Endothelial cell of umbilical vein (primary cell): Measurements from ENCODE around the gene SFMBT1. TPM values are rescaled to one million over a fixed set of nuclear protein-coding genes. Genes with fewer than 3 reads are reported as not detected.
A peak's percentile ranks its signal among the peaks of the same experiment; 100 is the strongest.

Experiments
- BruUV-seq: library from RNA; stranded (reverse); fragments of 400-500 nt; replicated peaks from 2 replicates; lab custom pipeline; 2021; lab: Mats Ljungman, UMichigan
- CTCF ChIA-PET: fragments of 300-600, 350-600 bp; sonication (Branson Sonifier 250); formaldehyde crosslinking; loops from one replicate; lab custom pipeline; 2021; ENCODE audit warnings: antibody characterized with exemption, inconsistent platforms; lab: Charles Lee
- POLR2A ChIA-PET: fragments of 300-600, 350-600 bp; sonication (Branson Sonifier 250); formaldehyde crosslinking; loops from one replicate; lab custom pipeline; 2021; ENCODE audit warnings: antibody characterized with exemption, inconsistent platforms; lab: Charles Lee
- DNase-seq: peaks from one replicate; pipeline ENCODE4 v3.0.0-alpha.2; 2011; ENCODE audit warnings: low read depth, low spot score
- FAIRE-seq: peaks from 2 replicates; lab custom pipeline; 2011; peaks lifted over from hg19 to GRCh38; lab: Jason Lieb, UNC
- H2AFZ ChIP-seq: 2 replicates; pipeline ENCODE4 v1.6.0; 2012; ENCODE audit warnings: low read depth, low read length, control low read depth, inconsistent platforms
- H3K27ac ChIP-seq: 2 replicates; pipeline ENCODE4 v1.5.1; 2011; ENCODE audit warnings: low read depth, mild to moderate bottlenecking, control low read depth, low read length, moderate library complexity; ENCODE audit not compliant: insufficient read depth
- H3K27me3 ChIP-seq, 2 experiments: 2 replicates each; pipeline versions ENCODE4 v1.6.0 to v1.6.1; 2011; ENCODE audit warnings: low read length in 2 of 2, mixed read lengths in 1 of 2; ENCODE audit not compliant: control insufficient read depth in 2 of 2, insufficient read depth in 2 of 2
- H3K36me3 ChIP-seq, 2 experiments: 2 replicates in 1 of 2; 3 replicates in 1 of 2; pipeline ENCODE4 v1.5.1; 2011; ENCODE audit warnings: low read length in 2 of 2, mild to moderate bottlenecking in 1 of 2, moderate library complexity in 1 of 2; ENCODE audit not compliant: control insufficient read depth in 2 of 2, insufficient read depth in 2 of 2; ENCODE audit errors: extremely low read depth in 1 of 2
- H3K4me1 ChIP-seq: 3 replicates; pipeline ENCODE4 v1.5.1; 2011; ENCODE audit warnings: mild to moderate bottlenecking, low read length; ENCODE audit not compliant: control insufficient read depth, insufficient read depth; ENCODE audit errors: extremely low read depth
- H3K4me2 ChIP-seq: 2 replicates; pipeline ENCODE4 v1.6.1; 2011; ENCODE audit warnings: low read length, control low read depth, mixed read lengths; ENCODE audit not compliant: insufficient read depth
- H3K4me3 ChIP-seq, 3 experiments: fragments of 200-600 bp in 1 of 3; sonication (generic), shearing (Covaris generic) in 1 of 3; replicated peaks in 1 of 3; 2 replicates each; pipeline ENCODE4 v1.5.1; 2011 to 2016; ENCODE audit warnings: control low read depth in 3 of 3, low read length in 3 of 3, mild to moderate bottlenecking in 2 of 3, inconsistent platforms in 1 of 3, low read depth in 1 of 3, moderate library complexity in 1 of 3; ENCODE audit not compliant: insufficient read depth in 1 of 3
- H3K79me2 ChIP-seq: 2 replicates; pipeline ENCODE4 v1.6.0; 2012; ENCODE audit warnings: low read length, inconsistent platforms; ENCODE audit not compliant: control insufficient read depth, insufficient read depth
- H3K9ac ChIP-seq: replicated peaks from 2 replicates; pipeline ENCODE3; 2011; ENCODE audit warnings: low read length, control low read depth; ENCODE audit not compliant: insufficient read depth; ENCODE audit errors: extremely low read depth
- H3K9me1 ChIP-seq: replicated peaks from 3 replicates; pipeline ENCODE4 v1.6.0; 2011; ENCODE audit warnings: mild to moderate bottlenecking, low read length; ENCODE audit not compliant: control insufficient read depth, insufficient read depth; ENCODE audit errors: extremely low read depth
- H3K9me3 ChIP-seq: replicated peaks from 2 replicates; pipeline ENCODE4 v1.5.1; 2012; ENCODE audit warnings: low read length, inconsistent platforms; ENCODE audit not compliant: control insufficient read depth, insufficient read depth
- H4K20me1 ChIP-seq: replicated peaks from 2 replicates; pipeline ENCODE3; 2011; ENCODE audit warnings: mild to moderate bottlenecking, low read length; ENCODE audit not compliant: control insufficient read depth, insufficient read depth; ENCODE audit errors: extremely low read depth
- CTCF ChIP-seq, 2 donors: IDR thresholded peaks; 1 replicate in 1 of 2; 2 replicates in 1 of 2; pipeline ENCODE4 v1.5.1; 2011; ENCODE audit warnings: low read length in 2 of 2, mild to moderate bottlenecking in 2 of 2, moderate library complexity in 2 of 2, control low read depth in 1 of 2, inconsistent platforms in 1 of 2, low read depth in 1 of 2; ENCODE audit not compliant: insufficient read depth in 1 of 2; ENCODE audit errors: extremely low read depth in 1 of 2
- EZH2 ChIP-seq: IDR thresholded peaks from 2 replicates; pipeline ENCODE4 v1.6.1; 2012; ENCODE audit warnings: borderline replicate concordance, low read depth, mild to moderate bottlenecking, moderate library complexity, low read length, inconsistent platforms; ENCODE audit not compliant: severe bottlenecking
- FOS ChIP-seq: IDR thresholded peaks from 2 replicates; pipeline ENCODE4 v1.6.1; 2011; ENCODE audit warnings: mild to moderate bottlenecking, low read length, moderate library complexity, borderline replicate concordance; ENCODE audit not compliant: insufficient read depth
- JUN ChIP-seq: IDR thresholded peaks from 2 replicates; pipeline ENCODE4 v1.6.1; 2011; ENCODE audit warnings: borderline replicate concordance, low read depth; ENCODE audit not compliant: insufficient read length, insufficient read depth
- MAX ChIP-seq: IDR thresholded peaks from 2 replicates; pipeline ENCODE4 v1.6.1; 2011; ENCODE audit not compliant: insufficient read depth, insufficient read length
- MYC ChIP-seq: IDR thresholded peaks from one replicate; pipeline ENCODE4 v1.6.1; 2011; ENCODE audit warnings: mild to moderate bottlenecking, low read depth, low read length
- POLR2A ChIP-seq: IDR thresholded peaks from 2 replicates; pipeline ENCODE4 v1.6.1; 2012; ENCODE audit warnings: low read depth, mild to moderate bottlenecking, control low read depth, low read length
- POLR2AphosphoS5 ChIP-seq: IDR thresholded peaks from 2 replicates; pipeline ENCODE4 v1.6.1; 2012; ENCODE audit warnings: low read depth, mild to moderate bottlenecking, control low read depth, low read length, moderate library complexity; ENCODE audit not compliant: insufficient read depth
- dilution Hi-C: fragments of 300-500 bp; cut with MboI; formaldehyde crosslinking; loops from one replicate; pipeline ENCODE4 v1.15.0; 2019; ENCODE audit warnings: low sequenced_read_pairs; ENCODE audit not compliant: extremely low pct_ligation_motif_present
- intact Hi-C: fragments of 100-400 bp; cut with micrococcal nuclease; formaldehyde crosslinking; loops from one replicate; pipeline ENCODE4 v1.10.0; 2022
- polyA plus RNA-seq, 4 experiments: library from polyadenylated mRNA; depleted of rRNA in 3 of 4; stranded (reverse) in 3 of 4; unstranded in 1 of 4; fragments of >200 nt; gene quantifications; 2 replicates each; pipeline versions ENCODE4 v1.2.1 to v1.2.3, GENCODE V29; 2011 to 2012; ENCODE audit warnings: missing spikeins in 1 of 4
- total RNA-seq: library from RNA; stranded (reverse); gene quantifications from 2 replicates; pipeline ENCODE4 v1.2.3, GENCODE V29; 2021

SFMBT1 gene
- total and polyA plus RNA-seq, 2 donors (not counting 3 experiments of a cell fraction or from before 2014, with no cell fraction given): 1.8 to 6.0 TPM

GRCh38 chr3:52890735-52891134 lies 155.1 kb downstream of the SFMBT1 start:
- TF ChIP-seq EZH2 (no peak), POLR2AphosphoS5 (no peak), POLR2A (no peak), MAX (no peak), FOS (peak; percentile 78), JUN (peak; percentile 14), CTCF (IDR thresholded peaks at IDR 0.05; ENCODE audit: extremely low read depth in 1 of 2, insufficient read depth in 1 of 2, low read depth in 1 of 2, low read length in 2 of 2) (no peak), MYC (no peak)
- no peaks in the 10 kb centered on the region for H4K20me1 ChIP-seq
- BruUV-seq: no TSS peak
- peak; percentile 15 for FAIRE-seq
- dilution Hi-C loops: no loop called here
- peaks cover 3% of the 10 kb centered on the region for H3K4me1 ChIP-seq
- no peak overlapping the region for H3K4me2 ChIP-seq
- H3K4me3 ChIP-seq: no peak overlapping the region
- H3K36me3 ChIP-seq: no peaks in the 10 kb centered on the region
- DNase-seq: no peak
- no peak overlapping the region for H3K27ac ChIP-seq
- H3K9me3 ChIP-seq: no peaks in the 10 kb centered on the region
- ChIA-PET POLR2A (no interaction called here), CTCF (no interaction called here)
- H3K9ac ChIP-seq: no peak overlapping the region
- no peak overlapping the region for H2AFZ ChIP-seq
- intact Hi-C loops: no loop called here
- H3K27me3 ChIP-seq: no peaks in the 10 kb centered on the region
- H3K79me2 ChIP-seq: no peaks in the 10 kb centered on the region
- H3K9me1 ChIP-seq: no peaks in the 10 kb centered on the region
